Activated naive CD4-positive, alpha-beta T cell treated with anti-CD3 and anti-CD28 coated beads for 36 hours (primary cell): ENCODE measurements around the gene KTI12. TPM values are rescaled to one million over a fixed set of nuclear protein-coding genes. Genes with fewer than 3 reads are reported as not detected.
A peak's percentile ranks its signal among the peaks of the same experiment; 100 is the strongest.
"Not testable (repeated sequence)": the region's sequence is repeated elsewhere in the genome, so short reads cannot be mapped to it uniquely, and the experiment has no call there.

Experiments
- CTCF ChIA-PET: fragments of 350-600 bp; sonication (Branson Sonifier 250); formaldehyde crosslinking; loops from one replicate; lab custom pipeline; 2021; ENCODE audit warnings: antibody characterized with exemption; lab: Charles Lee
- DNase-seq: peaks from one replicate; pipeline ENCODE4 v3.0.0-alpha.2; 2020
- H3K27ac Mint-ChIP-seq: one replicate; pipeline ENCODE4 v1.8.0; 2021; ENCODE audit warnings: mild to moderate bottlenecking, mixed read lengths
- H3K27me3 Mint-ChIP-seq: one replicate; pipeline ENCODE4 v1.8.0; 2021; ENCODE audit warnings: low read depth, mixed read lengths
- H3K36me3 Mint-ChIP-seq: one replicate; pipeline ENCODE4 v1.8.0; 2021; ENCODE audit warnings: low read depth, mixed read lengths
- H3K4me1 Mint-ChIP-seq: one replicate; pipeline ENCODE4 v1.8.0; 2021; ENCODE audit warnings: low read depth, mixed read lengths
- H3K4me3 Mint-ChIP-seq: one replicate; pipeline ENCODE4 v1.8.0; 2021; ENCODE audit warnings: mild to moderate bottlenecking, moderate library complexity, mixed read lengths
- H3K9me3 Mint-ChIP-seq: one replicate; pipeline ENCODE4 v1.8.0; 2021; ENCODE audit warnings: mixed read lengths
- intact Hi-C: fragments of 100-400 bp; cut with micrococcal nuclease; formaldehyde crosslinking; loops from one replicate; pipeline ENCODE4 v1.15.1; 2023
- total RNA-seq, 2 experiments: library from RNA; stranded (reverse); gene quantifications; one replicate each; pipeline ENCODE4 v1.2.3, GENCODE V29; 2021

The KTI12 gene, protein sequence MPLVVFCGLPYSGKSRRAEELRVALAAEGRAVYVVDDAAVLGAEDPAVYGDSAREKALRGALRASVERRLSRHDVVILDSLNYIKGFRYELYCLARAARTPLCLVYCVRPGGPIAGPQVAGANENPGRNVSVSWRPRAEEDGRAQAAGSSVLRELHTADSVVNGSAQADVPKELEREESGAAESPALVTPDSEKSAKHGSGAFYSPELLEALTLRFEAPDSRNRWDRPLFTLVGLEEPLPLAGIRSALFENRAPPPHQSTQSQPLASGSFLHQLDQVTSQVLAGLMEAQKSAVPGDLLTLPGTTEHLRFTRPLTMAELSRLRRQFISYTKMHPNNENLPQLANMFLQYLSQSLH
- total RNA-seq: 1 to 10 TPM; 7.3 to 7.6 TPM

- H3K4me1 Mint-ChIP-seq: peaks cover 29% of the 10 kb centered on the region
- peak within 1 kb of the TSS; percentile 80 for H3K27ac Mint-ChIP-seq
- intact Hi-C loops: loop anchor here (1.0 to 2.0 kb wide), 3 partner anchors 23 to 333 kb away; partner anchors contain the start of genes BTF3L4 and CC2D1B
- no peaks in the 10 kb centered on the region for H3K9me3 Mint-ChIP-seq
- peaks cover 33% of the 10 kb centered on the region for H3K36me3 Mint-ChIP-seq
- H3K27me3 Mint-ChIP-seq: no peaks in the 10 kb centered on the region
- H3K4me3 Mint-ChIP-seq: peak within 1 kb of the TSS; percentile 90
- peak; percentile 93 for DNase-seq
- CTCF ChIA-PET: no interaction called here
These were observed at the start of gene KTI12 for GRCh38 chr1:52033190-52034049. KTI12 (minus strand) TSS chr1:52033810; CDS start chr1:52033761, 49 bp downstream.

DNA sequence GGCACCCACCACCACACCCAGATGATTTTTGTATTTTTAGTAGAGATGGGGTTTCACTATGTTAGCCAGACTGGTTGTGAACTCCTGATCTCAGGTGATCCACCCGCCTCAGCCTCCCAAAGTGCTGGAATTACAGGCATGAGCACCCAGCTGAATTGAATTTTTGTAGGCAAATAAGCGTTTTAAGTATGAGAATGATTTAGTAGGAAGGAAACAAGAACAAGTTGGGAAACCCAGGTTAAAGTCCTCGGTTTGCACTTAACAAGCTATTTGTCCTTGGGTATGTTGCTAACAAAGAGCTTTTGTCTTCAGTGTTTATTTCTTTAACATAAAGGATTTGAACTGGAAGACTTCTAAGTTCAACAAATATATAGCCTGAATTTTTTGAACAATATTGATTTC is 46.4 kb upstream of the KTI12 start:
- CTCF ChIA-PET: interaction anchor here (1.0 kb wide), 1 partner anchor 17 kb away, joined by 4 read pairs; no protein-coding TSS in a partner anchor
- intact Hi-C loops: no loop called here
- Mint-ChIP-seq H3K4me3 (no peak overlapping the region), H3K36me3 (peaks cover 9% of the 10 kb centered on the region), H3K9me3 (no peaks in the 10 kb centered on the region), H3K27ac (no peak overlapping the region), H3K27me3 (no peaks in the 10 kb centered on the region), H3K4me1 (peaks cover 4% of the 10 kb centered on the region)
- no peak for DNase-seq

DNA sequence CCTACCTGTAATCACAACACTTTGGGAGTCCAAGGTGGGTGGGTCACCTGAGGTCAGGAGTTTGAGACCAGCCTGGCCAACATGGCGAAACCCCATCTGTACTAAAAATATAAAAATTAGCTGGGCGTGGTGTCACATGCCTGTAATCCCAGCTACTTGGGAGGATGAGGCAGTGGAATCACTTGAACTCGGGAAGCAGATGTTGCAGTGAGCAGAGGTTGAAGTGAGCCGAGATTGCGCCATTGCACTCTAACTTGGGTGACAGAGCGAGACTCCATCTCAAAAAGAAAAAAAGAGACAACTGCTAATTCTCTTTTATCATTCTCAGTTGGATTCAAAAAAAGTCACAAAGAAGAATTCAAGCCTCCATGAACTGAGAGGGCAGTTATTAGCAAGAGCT is 43.7 kb upstream of the KTI12 start:
- H3K4me3 Mint-ChIP-seq, H3K9me3 Mint-ChIP-seq, DNase-seq, H3K27ac Mint-ChIP-seq, H3K4me1 Mint-ChIP-seq, intact Hi-C loops, H3K27me3 Mint-ChIP-seq, CTCF ChIA-PET: not testable (repeated sequence)
- H3K36me3 Mint-ChIP-seq: peaks cover 15% of the 10 kb centered on the region

DNA sequence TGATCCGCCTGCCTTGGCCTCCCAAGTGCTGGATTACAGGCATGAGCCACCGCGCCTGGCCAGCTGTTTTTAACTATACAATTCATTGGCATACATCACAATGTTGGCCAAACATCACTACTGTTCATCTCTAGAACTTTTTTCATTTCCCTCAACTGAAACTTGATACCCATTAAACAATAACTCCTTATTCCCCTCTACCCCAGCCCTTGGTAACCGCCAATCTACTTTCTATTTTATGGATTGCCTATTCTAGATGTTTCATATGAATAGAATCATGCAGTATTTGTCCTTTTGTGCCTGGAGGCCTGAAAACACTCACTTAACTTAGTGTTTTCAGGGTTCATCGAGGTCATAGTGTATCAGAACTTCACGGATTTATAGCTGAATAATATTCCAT is 38.7 kb upstream of the KTI12 start:
- intact Hi-C loops: no loop called here
- H3K9me3 Mint-ChIP-seq: no peaks in the 10 kb centered on the region
- peaks cover 19% of the 10 kb centered on the region for H3K36me3 Mint-ChIP-seq
- no peaks in the 10 kb centered on the region for H3K27me3 Mint-ChIP-seq
- H3K27ac Mint-ChIP-seq: no peak overlapping the region
- peaks cover 7% of the 10 kb centered on the region for H3K4me1 Mint-ChIP-seq
- no peak for DNase-seq
- CTCF ChIA-PET: interaction anchor here (0.6 to 0.7 kb wide), 2 partner anchors 13 to 443 kb away, joined by 3 read pairs; no protein-coding TSS in a partner anchor
- no peak overlapping the region for H3K4me3 Mint-ChIP-seq

DNA sequence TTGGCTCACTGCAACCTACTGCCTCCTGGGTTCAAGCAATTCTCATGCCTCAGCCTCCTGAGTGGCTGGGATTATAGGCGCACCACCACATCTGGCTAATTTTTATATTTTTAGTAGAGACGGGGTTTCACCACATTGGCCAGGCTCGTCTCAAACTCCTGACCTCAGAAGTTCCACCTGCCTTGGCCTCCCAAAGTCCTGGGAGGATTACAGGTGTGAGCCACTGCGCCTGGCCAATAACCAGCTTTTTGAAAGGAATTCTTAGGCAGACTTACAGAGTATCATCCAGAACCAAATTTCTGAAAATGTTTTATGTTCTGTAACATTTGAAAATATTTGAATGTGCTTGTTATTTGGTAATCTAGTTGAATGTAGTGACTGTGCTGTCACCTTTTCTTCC is 37.1 kb upstream of the KTI12 start:
- no peak for DNase-seq
- intact Hi-C loops: no loop called here
- H3K27ac Mint-ChIP-seq: no peak overlapping the region
- CTCF ChIA-PET: interaction anchor here (1.1 to 1.5 kb wide), 2 partner anchors 10 to 214 kb away, joined by 3 to 4 read pairs; no protein-coding TSS in a partner anchor
- H3K36me3 Mint-ChIP-seq: peaks cover 22% of the 10 kb centered on the region
- no peaks in the 10 kb centered on the region for H3K9me3 Mint-ChIP-seq
- H3K4me3 Mint-ChIP-seq: no peak overlapping the region
- no peaks in the 10 kb centered on the region for H3K27me3 Mint-ChIP-seq
- peaks cover 7% of the 10 kb centered on the region for H3K4me1 Mint-ChIP-seq

DNA sequence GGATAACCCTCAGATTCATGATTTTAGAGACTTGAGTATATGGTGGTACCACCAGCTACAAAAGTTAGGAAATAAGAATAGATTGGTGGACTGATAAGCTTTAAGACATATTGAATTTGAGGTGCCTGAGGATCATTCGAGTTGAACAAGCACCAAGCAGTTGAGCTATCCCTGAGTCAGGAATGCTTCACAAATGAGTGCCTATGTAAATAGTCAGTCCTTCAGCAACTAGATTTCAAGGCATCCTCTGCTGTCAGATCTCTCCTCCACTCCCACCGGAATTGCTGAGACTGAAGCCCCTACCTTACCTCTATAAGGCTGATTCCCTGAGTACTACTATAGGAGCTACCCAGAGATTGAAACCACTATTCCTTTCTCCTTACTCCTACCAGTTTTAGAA is 29.6 kb upstream of the KTI12 start:
- H3K4me1 Mint-ChIP-seq: peaks cover 21% of the 10 kb centered on the region
- DNase-seq: no peak
- H3K36me3 Mint-ChIP-seq: peaks cover 30% of the 10 kb centered on the region
- H3K27me3 Mint-ChIP-seq: no peaks in the 10 kb centered on the region
- H3K9me3 Mint-ChIP-seq: no peaks in the 10 kb centered on the region
- no peak overlapping the region for H3K4me3 Mint-ChIP-seq
- intact Hi-C loops: no loop called here
- CTCF ChIA-PET: interaction anchor here (0.6 to 1.0 kb wide), 2 partner anchors 17 to 88 kb away, joined by 3 to 4 read pairs; no protein-coding TSS in a partner anchor
- H3K27ac Mint-ChIP-seq: no peak overlapping the region

DNA sequence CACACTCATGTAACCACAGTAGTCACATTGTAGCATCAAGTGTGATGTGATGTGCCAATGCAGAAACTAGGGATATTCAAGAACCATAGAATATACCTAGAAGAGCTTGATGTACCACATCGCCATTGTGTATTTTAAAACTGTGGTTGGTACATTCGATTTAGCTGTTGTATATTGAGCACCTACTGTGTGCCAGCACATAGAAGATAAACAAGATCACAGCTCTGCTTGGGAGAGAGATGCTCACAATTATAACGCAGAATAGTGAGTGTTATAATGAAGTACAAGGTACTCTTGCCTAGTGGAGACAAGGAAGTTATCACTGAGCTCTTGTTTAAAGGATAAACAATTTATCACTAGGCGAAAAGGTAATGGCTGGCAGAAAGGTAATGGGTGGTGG is 27.2 kb upstream of the KTI12 start:
- H3K4me3 Mint-ChIP-seq: no peak overlapping the region
- H3K9me3 Mint-ChIP-seq: no peaks in the 10 kb centered on the region
- H3K27me3 Mint-ChIP-seq: no peaks in the 10 kb centered on the region
- no peak for DNase-seq
- intact Hi-C loops: no loop called here
- H3K36me3 Mint-ChIP-seq: peaks cover 24% of the 10 kb centered on the region
- peaks cover 29% of the 10 kb centered on the region for H3K4me1 Mint-ChIP-seq
- CTCF ChIA-PET: interaction anchor here (1.1 to 1.3 kb wide), 2 partner anchors 10 kb away, joined by 3 to 4 read pairs; no protein-coding TSS in a partner anchor
- no peak overlapping the region for H3K27ac Mint-ChIP-seq

DNA sequence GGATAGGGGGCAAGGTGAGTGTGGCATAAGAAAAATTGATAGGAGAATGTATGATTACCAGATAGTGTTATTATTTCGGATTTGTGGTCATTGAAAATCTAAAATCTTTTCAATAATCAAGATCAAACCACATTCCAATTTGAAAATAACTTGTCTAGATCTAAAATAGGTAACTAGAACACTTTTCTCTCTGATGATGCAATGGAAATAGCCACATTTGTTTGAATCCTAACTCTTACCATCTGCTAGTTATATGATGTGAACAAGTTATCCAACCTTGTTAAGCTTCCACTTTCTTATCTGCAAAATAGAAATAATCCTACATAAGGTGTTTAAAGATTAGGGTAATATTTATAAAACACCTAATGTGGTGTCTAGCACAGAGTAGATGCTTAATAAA is 26.3 kb upstream of the KTI12 start:
- H3K27me3 Mint-ChIP-seq: no peaks in the 10 kb centered on the region
- H3K4me3 Mint-ChIP-seq: no peak overlapping the region
- H3K36me3 Mint-ChIP-seq: peaks cover 24% of the 10 kb centered on the region
- peaks cover 29% of the 10 kb centered on the region for H3K4me1 Mint-ChIP-seq
- CTCF ChIA-PET: interaction anchor here (1.0 to 1.3 kb wide), 3 partner anchors 11 to 540 kb away, joined by 3 to 4 read pairs (median 3); no protein-coding TSS in a partner anchor
- intact Hi-C loops: loop anchor here (5.0 to 10.0 kb wide), 5 partner anchors 443 to 867 kb away; partner anchors contain the start of genes OSBPL9, RNF11, SCP2 and ZYG11B
- no peak overlapping the region for H3K27ac Mint-ChIP-seq
- no peak for DNase-seq
- H3K9me3 Mint-ChIP-seq: no peaks in the 10 kb centered on the region

DNA sequence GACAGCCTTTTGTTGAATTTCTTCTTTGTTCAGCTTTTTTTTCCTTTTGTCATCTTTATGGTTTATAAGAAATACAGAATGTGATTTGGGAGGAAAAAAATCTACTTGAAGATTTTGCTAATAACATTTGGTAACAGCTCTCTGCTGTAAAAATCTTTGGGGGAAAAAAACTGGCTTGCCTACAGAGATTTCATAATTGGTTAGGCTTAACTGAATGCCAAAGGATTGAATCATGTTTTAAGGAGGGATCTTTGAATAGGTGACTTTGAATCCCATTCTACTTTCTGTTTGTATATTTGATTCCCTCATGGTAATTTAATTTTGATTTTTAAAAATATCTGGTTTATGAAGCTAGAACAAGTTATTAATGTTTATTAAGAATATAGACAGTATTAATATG is 25.7 kb upstream of the KTI12 start:
- no peak for DNase-seq
- peaks cover 24% of the 10 kb centered on the region for H3K36me3 Mint-ChIP-seq
- peaks cover 31% of the 10 kb centered on the region for H3K4me1 Mint-ChIP-seq
- H3K27me3 Mint-ChIP-seq: no peaks in the 10 kb centered on the region
- no peak overlapping the region for H3K27ac Mint-ChIP-seq
- no peaks in the 10 kb centered on the region for H3K9me3 Mint-ChIP-seq
- CTCF ChIA-PET: interaction anchor here (1.0 to 1.1 kb wide), 2 partner anchors 344 to 541 kb away, joined by 3 read pairs; no protein-coding TSS in a partner anchor
- H3K4me3 Mint-ChIP-seq: no peak overlapping the region
- intact Hi-C loops: loop anchor here (5.0 to 10.0 kb wide), 5 partner anchors 442 to 868 kb away; partner anchors contain the start of genes OSBPL9, RNF11, SCP2 and ZYG11B

GRCh38 chr1:52057876-52058415 is 24.3 kb upstream of the KTI12 start:
- Mint-ChIP-seq H3K9me3 (no peaks in the 10 kb centered on the region), H3K36me3 (peaks cover 19% of the 10 kb centered on the region), H3K4me3 (peak overlapping the region; percentile 94), H3K27ac (no peak overlapping the region), H3K27me3 (no peaks in the 10 kb centered on the region), H3K4me1 (peaks cover 36% of the 10 kb centered on the region)
- no peak for DNase-seq
- CTCF ChIA-PET: interaction anchor here (1.1 kb wide), 1 partner anchor 239 kb away, joined by 3 read pairs; no protein-coding TSS in a partner anchor
- intact Hi-C loops: loop anchor here (2.0 to 10.0 kb wide), 6 partner anchors 329 to 869 kb away; partner anchors contain the start of genes OSBPL9, RNF11, SCP2 and ZYG11B

DNA sequence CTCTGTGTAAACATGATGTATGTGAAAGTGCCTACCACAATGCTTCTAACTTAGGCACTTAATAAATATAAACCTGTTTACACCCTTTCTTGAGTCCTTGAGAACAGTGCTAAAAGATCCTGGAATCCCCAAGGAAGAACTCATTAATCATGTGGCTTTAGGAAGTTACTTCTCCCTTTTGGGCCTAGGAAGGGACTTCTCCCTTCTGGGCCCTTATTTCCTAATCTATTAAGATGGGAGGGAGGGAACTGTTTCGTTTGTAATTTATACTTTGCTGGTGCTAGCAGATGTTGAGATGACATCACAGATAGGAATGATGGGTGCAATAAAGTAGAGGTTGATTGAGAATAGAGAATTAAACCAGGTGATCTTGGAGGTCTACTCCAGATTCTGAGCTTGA is 23.6 kb upstream of the KTI12 start:
- H3K36me3 Mint-ChIP-seq: peaks cover 23% of the 10 kb centered on the region
- CTCF ChIA-PET: interaction anchor here (0.6 to 1.1 kb wide), 2 partner anchors 51 to 239 kb away, joined by 3 read pairs; no protein-coding TSS in a partner anchor
- no peaks in the 10 kb centered on the region for H3K9me3 Mint-ChIP-seq
- H3K27ac Mint-ChIP-seq: peak overlapping the region; percentile 94
- no peaks in the 10 kb centered on the region for H3K27me3 Mint-ChIP-seq
- intact Hi-C loops: loop anchor here (2.0 to 10.0 kb wide), 6 partner anchors 328 to 870 kb away; partner anchors contain the start of genes OSBPL9, RNF11, SCP2 and ZYG11B
- H3K4me3 Mint-ChIP-seq: peak overlapping the region; percentile 94
- no peak for DNase-seq
- H3K4me1 Mint-ChIP-seq: peaks cover 39% of the 10 kb centered on the region
